ENCODE data around the gene CNR2.

- no peak for TF ChIP-seq CTCF (IDR thresholded peaks at IDR 0.05)
- TF ChIP-seq POLR2A (IDR thresholded peaks at IDR 0.05) = no peak
Measured at GRCh38 chr1:23867542-23867894, 45.6 kb downstream of the CNR2 start.

Measured in lower leg skin (tissue), 3 donors.